GM12873 (cell line): ENCODE measurements around the gene BTRC.

Source experiments
- CTCF ChIP-seq: IDR thresholded peaks from 2 replicates; pipeline ENCODE4 v1.5.1; 2012; ENCODE audit warnings: low read depth, mild to moderate bottlenecking, moderate library complexity, low read length, control low read depth; ENCODE audit not compliant: insufficient read depth; ENCODE audit errors: missing control alignments

BTRC gene

GRCh38 chr10:101351477-101351876, 2.5 kb upstream of the BTRC start:
- no peak for TF ChIP-seq CTCF

GRCh38 chr10:101354328-101355071, 535 bp downstream of the BTRC start:
- TF ChIP-seq CTCF = peak; percentile 11

- TF ChIP-seq CTCF = no peak
Observed at GRCh38 chr10:101355072-101355706, 1.2 kb downstream of the BTRC start.

- TF ChIP-seq CTCF = no peak
Observed at GRCh38 chr10:101356132-101356531, 2.2 kb downstream of the BTRC start.

GRCh38 chr10:101357958-101358357, 4.0 kb downstream of the BTRC start:
- TF ChIP-seq CTCF = no peak

GRCh38 chr10:101358706-101359300, 4.8 kb downstream of the BTRC start:
- no peak for TF ChIP-seq CTCF

- TF ChIP-seq CTCF = no peak
Observed at GRCh38 chr10:101363850-101364400, 10.0 kb downstream of the BTRC start.
